Measurements from ENCODE around the gene SMIM1. TPM values are rescaled to one million over a fixed set of nuclear protein-coding genes. Genes with fewer than 3 reads are reported as not detected.

Gene SMIM1
- total and polyA plus RNA-seq, 2 of the 4 experiments (the other 2 are of a cell fraction), result 0.90 to 3.4 TPM

DNA sequence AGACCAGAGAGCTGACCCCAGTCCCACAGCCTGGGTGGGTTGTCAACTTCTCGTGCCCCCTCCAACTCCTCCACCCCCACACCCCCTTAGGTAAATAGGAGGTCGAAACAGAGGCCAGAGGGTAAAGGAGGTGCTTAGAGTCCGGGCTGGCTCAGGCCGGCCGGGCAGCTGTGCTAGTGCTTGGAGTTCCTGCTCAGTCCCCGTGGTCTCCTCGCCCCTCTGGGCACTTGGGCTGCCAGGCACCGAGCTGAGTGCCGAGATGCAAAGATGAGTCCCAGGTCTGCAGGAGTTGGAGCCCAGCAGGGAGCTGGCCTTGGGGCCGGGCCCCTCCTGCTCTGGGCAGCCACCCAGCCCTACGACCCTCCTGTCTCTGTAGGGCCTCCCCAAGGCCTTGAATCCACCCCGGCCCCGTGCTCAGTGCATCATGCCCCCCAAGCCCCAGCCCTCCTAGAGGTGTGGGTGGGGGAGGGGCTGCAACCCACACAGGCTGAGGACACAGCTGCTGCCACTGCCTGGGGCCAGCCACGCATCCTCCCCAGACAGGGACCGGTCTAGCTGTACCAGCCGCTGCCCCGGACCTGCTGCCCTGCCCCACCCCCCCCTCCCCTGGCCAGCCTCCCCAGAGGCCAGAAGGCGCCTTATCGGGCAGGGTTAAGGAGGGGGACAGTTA is 1.9 kb downstream of the SMIM1 start:
- ATAC-seq (ENCODE audit: low read depth), result no peak
- CTCF ChIA-PET, result interaction anchor here (0.5 kb wide), 1 partner anchor 22 kb away, joined by 3 read pairs; no protein-coding TSS in a partner anchor
- Histone ChIP-seq H4K20me1 (ENCODE audit: insufficient read depth, low read length) (no peaks in the 10 kb centered on the region), H3K4me2 (ENCODE audit: low read depth, low read length) (no peak overlapping the region), H2BK20ac (ENCODE audit: low read depth, low read length) (no peak overlapping the region), H3K27ac (ENCODE audit: insufficient read depth, low read length) (no peak overlapping the region), H4K91ac (ENCODE audit: insufficient read depth, low read depth, low read length) (no peak overlapping the region), H3K23ac (ENCODE audit: low read depth, low read length) (no peak overlapping the region), H3K27me3 (ENCODE audit: control insufficient read depth, insufficient read depth, low read length) (no peaks in the 10 kb centered on the region), H3K18ac (ENCODE audit: low read depth, low read length) (no peak overlapping the region), H2AK9ac (replicated peaks; ENCODE audit: low read depth, low read length, poor library complexity) (no peak overlapping the region), H3K14ac (replicated peaks; ENCODE audit: low read depth, low read length) (no peak overlapping the region), H4K5ac (ENCODE audit: low read depth, low read length) (no peak overlapping the region), H3K9ac (ENCODE audit: low read depth, low read length) (no peak overlapping the region), H4K8ac (ENCODE audit: low read depth in 2 of 2, low read length in 2 of 2) (no peak overlapping the region; a peak in 1 of 4 replicates), H2AK5ac (ENCODE audit: low read depth, low read length) (no peak overlapping the region), H3K4ac (ENCODE audit: low read depth, low read length) (no peak overlapping the region), H3K36me3 (ENCODE audit: control insufficient read depth, insufficient read depth, low read length) (peaks cover 6% of the 10 kb centered on the region), H3K56ac (ENCODE audit: extremely low read depth, insufficient read depth, low read length) (no peak overlapping the region), H2AFZ (replicated peaks; ENCODE audit: low read length, poor library complexity) (no peak overlapping the region), H2BK5ac (ENCODE audit: low read depth, low read length, poor library complexity, severe bottlenecking) (no peak overlapping the region), H2BK15ac (ENCODE audit: low read depth, low read length) (no peak overlapping the region), H3K4me1 (ENCODE audit: control insufficient read depth, insufficient read depth, low read length) (peaks cover 18% of the 10 kb centered on the region), H2BK120ac (ENCODE audit: low read depth, low read length) (no peak overlapping the region), H3K9me1 (ENCODE audit: insufficient read depth, low read length) (peaks cover 4% of the 10 kb centered on the region; the same call in 1 of the 2 replicates), H3K79me1 (ENCODE audit: low read depth in 1 of 2, low read length in 2 of 2) (no peaks in the 10 kb centered on the region), H3K4me3 (ENCODE audit: insufficient read depth, low read depth, low read length) (no peak overlapping the region), H3K9me3 (ENCODE audit: control insufficient read depth, insufficient read depth, low read length) (no peaks in the 10 kb centered on the region)
- TF ChIP-seq MAFK (IDR thresholded peaks at IDR 0.05; ENCODE audit: low read depth, low read length) (no peak), CHD1 (IDR thresholded peaks at IDR 0.05; ENCODE audit: low read depth, low read length) (no peak), FOS (IDR thresholded peaks at IDR 0.05; ENCODE audit: low read depth, low read length) (no peak), RFX5 (IDR thresholded peaks at IDR 0.05; ENCODE audit: low read depth, low read length) (no peak), RCOR1 (IDR thresholded peaks at IDR 0.05; ENCODE audit: insufficient replicate concordance, low read length) (no peak), BHLHE40 (IDR thresholded peaks at IDR 0.05; ENCODE audit: low read depth, low read length) (no peak), MAZ (IDR thresholded peaks at IDR 0.05; ENCODE audit: borderline replicate concordance, low read depth, low read length) (no peak), NFE2L2 (IDR thresholded peaks at IDR 0.05; ENCODE audit: low read depth, low read length) (no peak), POLR2A (IDR thresholded peaks at IDR 0.05; ENCODE audit: low read depth, low read length) (no peak), MXI1 (IDR thresholded peaks at IDR 0.05; ENCODE audit: borderline replicate concordance, low read depth, low read length) (no peak), RAD21 (IDR thresholded peaks at IDR 0.05; ENCODE audit: low read length) (no peak), SMC3 (IDR thresholded peaks at IDR 0.05; ENCODE audit: low read depth, low read length) (no peak), CEBPB (IDR thresholded peaks at IDR 0.05; ENCODE audit: low read depth, low read length) (no peak)
- TF ChIP-seq, protein P1, sequence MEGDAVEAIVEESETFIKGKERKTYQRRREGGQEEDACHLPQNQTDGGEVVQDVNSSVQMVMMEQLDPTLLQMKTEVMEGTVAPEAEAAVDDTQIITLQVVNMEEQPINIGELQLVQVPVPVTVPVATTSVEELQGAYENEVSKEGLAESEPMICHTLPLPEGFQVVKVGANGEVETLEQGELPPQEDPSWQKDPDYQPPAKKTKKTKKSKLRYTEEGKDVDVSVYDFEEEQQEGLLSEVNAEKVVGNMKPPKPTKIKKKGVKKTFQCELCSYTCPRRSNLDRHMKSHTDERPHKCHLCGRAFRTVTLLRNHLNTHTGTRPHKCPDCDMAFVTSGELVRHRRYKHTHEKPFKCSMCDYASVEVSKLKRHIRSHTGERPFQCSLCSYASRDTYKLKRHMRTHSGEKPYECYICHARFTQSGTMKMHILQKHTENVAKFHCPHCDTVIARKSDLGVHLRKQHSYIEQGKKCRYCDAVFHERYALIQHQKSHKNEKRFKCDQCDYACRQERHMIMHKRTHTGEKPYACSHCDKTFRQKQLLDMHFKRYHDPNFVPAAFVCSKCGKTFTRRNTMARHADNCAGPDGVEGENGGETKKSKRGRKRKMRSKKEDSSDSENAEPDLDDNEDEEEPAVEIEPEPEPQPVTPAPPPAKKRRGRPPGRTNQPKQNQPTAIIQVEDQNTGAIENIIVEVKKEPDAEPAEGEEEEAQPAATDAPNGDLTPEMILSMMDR (conservative IDR thresholded peaks at IDR 0.05; ENCODE audit: low read depth, low read length), result no peak
- TF ChIP-seq, protein P2, sequence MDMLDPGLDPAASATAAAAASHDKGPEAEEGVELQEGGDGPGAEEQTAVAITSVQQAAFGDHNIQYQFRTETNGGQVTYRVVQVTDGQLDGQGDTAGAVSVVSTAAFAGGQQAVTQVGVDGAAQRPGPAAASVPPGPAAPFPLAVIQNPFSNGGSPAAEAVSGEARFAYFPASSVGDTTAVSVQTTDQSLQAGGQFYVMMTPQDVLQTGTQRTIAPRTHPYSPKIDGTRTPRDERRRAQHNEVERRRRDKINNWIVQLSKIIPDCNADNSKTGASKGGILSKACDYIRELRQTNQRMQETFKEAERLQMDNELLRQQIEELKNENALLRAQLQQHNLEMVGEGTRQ (IDR thresholded peaks at IDR 0.05; ENCODE audit: low read depth, low read length), result no peak
- TF ChIP-seq, protein P3, sequence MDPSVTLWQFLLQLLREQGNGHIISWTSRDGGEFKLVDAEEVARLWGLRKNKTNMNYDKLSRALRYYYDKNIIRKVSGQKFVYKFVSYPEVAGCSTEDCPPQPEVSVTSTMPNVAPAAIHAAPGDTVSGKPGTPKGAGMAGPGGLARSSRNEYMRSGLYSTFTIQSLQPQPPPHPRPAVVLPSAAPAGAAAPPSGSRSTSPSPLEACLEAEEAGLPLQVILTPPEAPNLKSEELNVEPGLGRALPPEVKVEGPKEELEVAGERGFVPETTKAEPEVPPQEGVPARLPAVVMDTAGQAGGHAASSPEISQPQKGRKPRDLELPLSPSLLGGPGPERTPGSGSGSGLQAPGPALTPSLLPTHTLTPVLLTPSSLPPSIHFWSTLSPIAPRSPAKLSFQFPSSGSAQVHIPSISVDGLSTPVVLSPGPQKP (IDR thresholded peaks at IDR 0.05; ENCODE audit: borderline replicate concordance, low read depth, low read length), result no peak
- in situ Hi-C loops (cut with MboI; ENCODE audit: low sequenced_read_pairs), result no loop called here
- dilution Hi-C loops (cut with HindIII; ENCODE audit: low sequenced_read_pairs, unreplicated experiment), result no loop called here
- POLR2A ChIA-PET (ENCODE audit: unreplicated experiment), result no interaction called here
- BruUV-seq (replicated peaks), result no TSS peak
- intact Hi-C loops (cut with micrococcal nuclease), result no loop called here
- no CpG with 5 or more reads among the region's 19 CpGs for WGBS, 2 experiments (ENCODE audit: extremely low coverage in 2 of 2, insufficient read length in 1 of 2)
- DNase-seq, result no peak
